Peyer's patch (tissue), 4 donors: ENCODE results near the gene GIGYF2. TPM values are rescaled to one million over a fixed set of nuclear protein-coding genes. Genes with fewer than 3 reads are reported as not detected.

Source experiments
- DNase-seq, 3 donors: peaks; one replicate each; pipeline ENCODE4 v3.0.0-alpha.2; 2017 to 2019
- H3K27ac ChIP-seq, 4 donors: fragments of 200-600 bp; sonication (generic); one replicate each; pipeline ENCODE4 v1.5.1; 2016 to 2019
- H3K27me3 ChIP-seq, 2 donors: fragments of 200-600 bp; sonication (generic); one replicate each; pipeline ENCODE4 v1.5.1; 2019
- H3K36me3 ChIP-seq, 3 donors: fragments of 200-600 bp; sonication (generic); one replicate each; pipeline ENCODE4 v1.5.1; 2016 to 2019
- H3K4me1 ChIP-seq, 4 donors: fragments of 200-600 bp; sonication (generic); one replicate each; pipeline ENCODE4 v1.5.1; 2016 to 2019
- H3K4me3 ChIP-seq, 4 donors: fragments of 200-600 bp; sonication (generic); 1 replicate in 3 of 4; 2 replicates in 1 of 4; pipeline ENCODE4 v1.5.1; 2016 to 2019; ENCODE audit warnings: mild to moderate bottlenecking in 1 of 4
- H3K9me3 ChIP-seq, 4 donors: fragments of 200-600 bp; sonication (generic); one replicate each; pipeline ENCODE4 v1.5.1; 2016 to 2019; ENCODE audit warnings: mild to moderate bottlenecking in 1 of 4
- CTCF ChIP-seq, 6 experiments: fragments of 450-650 bp in 4 of 6; fragments of 200-600 bp in 2 of 6; sonication (generic) in 1 of 6; IDR thresholded peaks; one replicate each; pipeline ENCODE4 v1.5.1; 2017 to 2019; ENCODE audit warnings: antibody characterized with exemption in 6 of 6, mild to moderate bottlenecking in 3 of 6, moderate library complexity in 1 of 6
- POLR2A ChIP-seq, 2 donors: fragments of 450-650 bp; IDR thresholded peaks; one replicate each; pipeline ENCODE4 v1.5.1; 2017; ENCODE audit warnings: antibody characterized with exemption in 2 of 2, mild to moderate bottlenecking in 2 of 2, moderate library complexity in 2 of 2
- total RNA-seq, 4 donors: library from RNA; depleted of rRNA; stranded (reverse); fragments of >200 nt; gene quantifications; one replicate each; pipeline ENCODE4 v1.1.0, GENCODE V29; 2016

GIGYF2 gene
- total RNA-seq, 4 donors from 2014 or later: 82.5 to 126 (median 90.1) TPM

- Histone ChIP-seq H3K9me3 (no peaks in the 10 kb centered on the region), H3K27me3 (no peaks in the 10 kb centered on the region), H3K36me3 (peaks cover 0 to 67% (median 0%) of the 10 kb centered on the region in 3 donors), H3K4me1 (no peaks in the 10 kb centered on the region), H3K4me3 (no peak overlapping the region), H3K27ac (no peak overlapping the region)
- peak in 1 of 3 donors; percentile 60 for DNase-seq
- TF ChIP-seq CTCF (IDR thresholded peaks at IDR 0.05) (peak in 4 of 6 experiments; percentile 48 to 78 (median 72)), POLR2A (IDR thresholded peaks at IDR 0.05) (no peak)
Observed at GRCh38 chr2:232761301-232761907, 64.3 kb downstream of the GIGYF2 start.

GRCh38 chr2:232767866-232768265, 70.7 kb downstream of the GIGYF2 start:
- peaks cover 0 to 40% (median 0%) of the 10 kb centered on the region in 3 donors for H3K36me3 ChIP-seq
- H3K9me3 ChIP-seq: no peaks in the 10 kb centered on the region
- no peak for DNase-seq
- TF ChIP-seq POLR2A (IDR thresholded peaks at IDR 0.05) (no peak), CTCF (IDR thresholded peaks at IDR 0.05) (no peak)
- peaks cover 0 to 7% (median 0%) of the 10 kb centered on the region in 4 donors for H3K4me1 ChIP-seq
- no peak overlapping the region for H3K4me3 ChIP-seq
- H3K27ac ChIP-seq: no peak overlapping the region
- H3K27me3 ChIP-seq: no peaks in the 10 kb centered on the region

- DNase-seq: no peak
- H3K36me3 ChIP-seq: peaks cover 0 to 22% (median 0%) of the 10 kb centered on the region in 3 donors
- TF ChIP-seq POLR2A (IDR thresholded peaks at IDR 0.05): no peak
Observed at GRCh38 chr2:232770207-232770606, 73.1 kb downstream of the GIGYF2 start.

GRCh38 chr2:232771870-232772269, 74.7 kb downstream of the GIGYF2 start:
- peaks cover 0 to 7% (median 0%) of the 10 kb centered on the region in 4 donors for H3K4me1 ChIP-seq
- H3K36me3 ChIP-seq: peaks cover 0 to 8% (median 0%) of the 10 kb centered on the region in 3 donors
- TF ChIP-seq POLR2A (IDR thresholded peaks at IDR 0.05): no peak
- TF ChIP-seq CTCF (IDR thresholded peaks at IDR 0.05): no peak
- no peak overlapping the region for H3K27ac ChIP-seq
- no peak overlapping the region for H3K4me3 ChIP-seq
- no peaks in the 10 kb centered on the region for H3K9me3 ChIP-seq
- no peak for DNase-seq
- H3K27me3 ChIP-seq: no peaks in the 10 kb centered on the region

More at GRCh38 chr2:232770207-232770606, 73.1 kb downstream of the GIGYF2 start:
- Histone ChIP-seq H3K9me3 (no peaks in the 10 kb centered on the region), H3K27me3 (no peaks in the 10 kb centered on the region), H3K27ac (no peak overlapping the region), H3K4me3 (no peak overlapping the region), H3K4me1 (peaks cover 0 to 7% (median 0%) of the 10 kb centered on the region in 4 donors)

GRCh38 chr2:232772531-232772930, 75.4 kb downstream of the GIGYF2 start:
- Histone ChIP-seq H3K4me1 (peaks cover 0 to 7% (median 0%) of the 10 kb centered on the region in 4 donors), H3K4me3 (no peak overlapping the region), H3K27ac (peak overlapping the region in 1 of 4 donors; percentile 54), H3K9me3 (no peaks in the 10 kb centered on the region), H3K27me3 (no peaks in the 10 kb centered on the region), H3K36me3 (peaks cover 0 to 8% (median 0%) of the 10 kb centered on the region in 3 donors)
- no peak for DNase-seq
- TF ChIP-seq CTCF (IDR thresholded peaks at IDR 0.05): no peak
- TF ChIP-seq POLR2A (IDR thresholded peaks at IDR 0.05): no peak

GRCh38 chr2:232773815-232774214, 76.7 kb downstream of the GIGYF2 start:
- DNase-seq: no peak
- no peak for TF ChIP-seq CTCF (IDR thresholded peaks at IDR 0.05)
- no peak for TF ChIP-seq POLR2A (IDR thresholded peaks at IDR 0.05)
- Histone ChIP-seq H3K4me1 (peaks cover 0 to 17% (median 0%) of the 10 kb centered on the region in 4 donors), H3K27me3 (no peaks in the 10 kb centered on the region), H3K36me3 (peaks cover 0 to 8% (median 0%) of the 10 kb centered on the region in 3 donors), H3K4me3 (peak overlapping the region in 2 of 4 donors; percentile 34 to 48), H3K9me3 (no peaks in the 10 kb centered on the region), H3K27ac (no peak overlapping the region)
